ENCODE results near the gene NEIL1. TPM values are rescaled to one million over a fixed set of nuclear protein-coding genes. Genes with fewer than 3 reads are reported as not detected.

NEIL1 gene
- total RNA-seq, 1 experiment from 2014 or later: 24.8 TPM

DNA sequence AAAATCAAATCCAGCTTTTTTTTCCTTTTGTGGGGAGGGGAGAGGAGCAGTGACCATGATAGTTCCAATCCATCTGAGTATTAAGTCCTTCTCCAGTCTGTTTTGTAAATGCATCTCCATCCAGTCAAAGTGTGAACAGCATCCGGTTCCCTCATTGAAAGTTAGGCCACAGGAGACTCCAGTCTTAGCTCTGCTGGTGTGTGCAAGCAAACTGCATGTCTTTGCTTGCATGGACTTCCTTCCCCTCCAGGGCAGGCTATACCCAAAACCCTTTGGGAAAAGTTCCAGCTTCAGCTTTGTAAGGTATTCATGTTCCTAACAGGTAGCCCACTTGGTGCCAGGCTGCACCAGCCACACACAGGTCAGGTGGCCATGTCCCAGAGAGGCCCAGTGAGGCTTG is 24.6 kb downstream of the NEIL1 start:
- ATAC-seq: no peak
- CTCF ChIA-PET: interaction anchor here (0.8 kb wide), 1 partner anchor 315 kb away, joined by 3 read pairs; no protein-coding TSS in a partner anchor
- POLR2A ChIA-PET: no interaction called here
- peaks cover 18% of the 10 kb centered on the region for H3K4me1 Mint-ChIP-seq
- no peak overlapping the region for H3K4me3 Mint-ChIP-seq
- H3K36me3 Mint-ChIP-seq: peaks cover 53% of the 10 kb centered on the region
- no peak for DNase-seq (ENCODE audit: low spot score)
- H3K9me3 Mint-ChIP-seq: no peaks in the 10 kb centered on the region
- peak overlapping the region; percentile 29 for H3K27ac Mint-ChIP-seq
- H3K27me3 Mint-ChIP-seq (ENCODE audit: low read depth): no peaks in the 10 kb centered on the region
- TF ChIP-seq SOX15 (CRISPR knock-in tag; IDR thresholded peaks at IDR 0.05): no peak
- no peak for TF ChIP-seq OVOL2 (CRISPR knock-in tag; IDR thresholded peaks at IDR 0.05; ENCODE audit: borderline replicate concordance)
- no peak for TF ChIP-seq ZNF121 (CRISPR knock-in tag; IDR thresholded peaks at IDR 0.05)
- TF ChIP-seq TEAD4 (CRISPR knock-in tag; IDR thresholded peaks at IDR 0.05): no peak
- TF ChIP-seq GRHL2 (CRISPR knock-in tag; IDR thresholded peaks at IDR 0.05; ENCODE audit: insufficient replicate concordance, severe bottlenecking): no peak
- no peak for TF ChIP-seq ESRRA (CRISPR knock-in tag; IDR thresholded peaks at IDR 0.05; ENCODE audit: borderline replicate concordance)
- TF ChIP-seq, protein P1, sequence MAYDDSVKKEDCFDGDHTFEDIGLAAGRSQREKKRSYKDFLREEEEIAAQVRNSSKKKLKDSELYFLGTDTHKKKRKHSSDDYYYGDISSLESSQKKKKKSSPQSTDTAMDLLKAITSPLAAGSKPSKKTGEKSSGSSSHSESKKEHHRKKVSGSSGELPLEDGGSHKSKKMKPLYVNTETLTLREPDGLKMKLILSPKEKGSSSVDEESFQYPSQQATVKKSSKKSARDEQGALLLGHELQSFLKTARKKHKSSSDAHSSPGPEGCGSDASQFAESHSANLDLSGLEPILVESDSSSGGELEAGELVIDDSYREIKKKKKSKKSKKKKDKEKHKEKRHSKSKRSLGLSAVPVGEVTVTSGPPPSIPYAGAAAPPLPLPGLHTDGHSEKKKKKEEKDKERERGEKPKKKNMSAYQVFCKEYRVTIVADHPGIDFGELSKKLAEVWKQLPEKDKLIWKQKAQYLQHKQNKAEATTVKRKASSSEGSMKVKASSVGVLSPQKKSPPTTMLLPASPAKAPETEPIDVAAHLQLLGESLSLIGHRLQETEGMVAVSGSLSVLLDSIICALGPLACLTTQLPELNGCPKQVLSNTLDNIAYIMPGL (CRISPR knock-in tag; IDR thresholded peaks at IDR 0.05): no peak
- TF ChIP-seq, protein P2, sequence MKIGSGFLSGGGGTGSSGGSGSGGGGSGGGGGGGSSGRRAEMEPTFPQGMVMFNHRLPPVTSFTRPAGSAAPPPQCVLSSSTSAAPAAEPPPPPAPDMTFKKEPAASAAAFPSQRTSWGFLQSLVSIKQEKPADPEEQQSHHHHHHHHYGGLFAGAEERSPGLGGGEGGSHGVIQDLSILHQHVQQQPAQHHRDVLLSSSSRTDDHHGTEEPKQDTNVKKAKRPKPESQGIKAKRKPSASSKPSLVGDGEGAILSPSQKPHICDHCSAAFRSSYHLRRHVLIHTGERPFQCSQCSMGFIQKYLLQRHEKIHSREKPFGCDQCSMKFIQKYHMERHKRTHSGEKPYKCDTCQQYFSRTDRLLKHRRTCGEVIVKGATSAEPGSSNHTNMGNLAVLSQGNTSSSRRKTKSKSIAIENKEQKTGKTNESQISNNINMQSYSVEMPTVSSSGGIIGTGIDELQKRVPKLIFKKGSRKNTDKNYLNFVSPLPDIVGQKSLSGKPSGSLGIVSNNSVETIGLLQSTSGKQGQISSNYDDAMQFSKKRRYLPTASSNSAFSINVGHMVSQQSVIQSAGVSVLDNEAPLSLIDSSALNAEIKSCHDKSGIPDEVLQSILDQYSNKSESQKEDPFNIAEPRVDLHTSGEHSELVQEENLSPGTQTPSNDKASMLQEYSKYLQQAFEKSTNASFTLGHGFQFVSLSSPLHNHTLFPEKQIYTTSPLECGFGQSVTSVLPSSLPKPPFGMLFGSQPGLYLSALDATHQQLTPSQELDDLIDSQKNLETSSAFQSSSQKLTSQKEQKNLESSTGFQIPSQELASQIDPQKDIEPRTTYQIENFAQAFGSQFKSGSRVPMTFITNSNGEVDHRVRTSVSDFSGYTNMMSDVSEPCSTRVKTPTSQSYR (CRISPR knock-in tag; IDR thresholded peaks at IDR 0.05): no peak

DNA sequence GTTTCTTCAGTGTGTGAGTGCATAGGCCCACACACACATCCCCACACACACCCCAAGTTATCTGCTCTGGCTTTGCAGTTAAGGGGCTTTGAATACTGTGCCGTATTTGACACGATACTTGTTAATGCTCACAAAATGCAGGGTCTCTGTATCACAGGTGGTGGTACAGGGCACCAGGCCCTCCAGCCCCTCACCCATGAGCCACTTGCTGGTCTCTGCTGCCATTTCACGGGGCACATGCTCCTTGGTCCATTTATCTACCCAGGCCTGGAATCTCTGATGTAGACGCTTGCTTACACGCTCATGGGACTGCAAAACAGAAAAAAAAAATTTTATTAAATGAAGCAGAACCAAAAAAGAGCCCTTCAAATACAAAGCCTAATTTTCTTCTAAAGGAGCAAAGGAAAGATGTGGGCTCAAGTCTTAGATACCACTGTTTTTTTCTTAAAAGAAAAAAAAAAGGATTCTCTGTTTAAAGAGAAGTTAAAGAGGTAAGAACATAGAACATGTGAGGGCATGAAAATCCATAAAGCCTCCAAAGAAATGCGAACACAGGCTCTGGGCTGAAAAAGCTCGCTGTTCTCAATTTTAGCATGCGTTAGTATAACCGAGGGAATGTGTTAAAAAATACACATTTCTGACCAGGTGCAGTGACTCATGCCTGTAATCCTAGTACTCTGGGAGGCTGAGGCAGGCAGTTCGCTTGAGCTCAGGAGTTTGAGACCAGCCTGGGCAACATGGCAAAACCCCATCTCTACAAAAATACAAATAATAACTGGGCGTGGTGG is 25.3 kb downstream of the NEIL1 start:
- no peak overlapping the region for H3K4me3 Mint-ChIP-seq
- DNase-seq (ENCODE audit: low spot score) (no peak), ATAC-seq (no peak)
- H3K36me3 Mint-ChIP-seq: peaks cover 54% of the 10 kb centered on the region
- peaks cover 18% of the 10 kb centered on the region for H3K4me1 Mint-ChIP-seq
- CTCF ChIA-PET: interaction anchor here (0.6 kb wide), 1 partner anchor 207 kb away, joined by 3 read pairs; the partner anchor contains the start of gene PTPN9
- no peaks in the 10 kb centered on the region for H3K27me3 Mint-ChIP-seq (ENCODE audit: low read depth)
- no peaks in the 10 kb centered on the region for H3K9me3 Mint-ChIP-seq
- H3K27ac Mint-ChIP-seq: peak overlapping the region; percentile 18; the same call in 1 of the 2 replicates
- POLR2A ChIA-PET: interaction anchor here (0.6 kb wide), 1 partner anchor 21 kb away, joined by 3 read pairs; no protein-coding TSS in a partner anchor
- TF ChIP-seq ATF1 (CRISPR knock-in tag; IDR thresholded peaks at IDR 0.05) (no peak), RELA (CRISPR knock-in tag; IDR thresholded peaks at IDR 0.05; ENCODE audit: borderline replicate concordance) (no peak), ZNF232 (CRISPR knock-in tag; IDR thresholded peaks at IDR 0.05) (no peak), FOXP1 (CRISPR knock-in tag; IDR thresholded peaks at IDR 0.05; ENCODE audit: borderline replicate concordance) (no peak), GTF2I (CRISPR knock-in tag; conservative IDR thresholded peaks at IDR 0.05) (no peak)
- TF ChIP-seq, protein P3, sequence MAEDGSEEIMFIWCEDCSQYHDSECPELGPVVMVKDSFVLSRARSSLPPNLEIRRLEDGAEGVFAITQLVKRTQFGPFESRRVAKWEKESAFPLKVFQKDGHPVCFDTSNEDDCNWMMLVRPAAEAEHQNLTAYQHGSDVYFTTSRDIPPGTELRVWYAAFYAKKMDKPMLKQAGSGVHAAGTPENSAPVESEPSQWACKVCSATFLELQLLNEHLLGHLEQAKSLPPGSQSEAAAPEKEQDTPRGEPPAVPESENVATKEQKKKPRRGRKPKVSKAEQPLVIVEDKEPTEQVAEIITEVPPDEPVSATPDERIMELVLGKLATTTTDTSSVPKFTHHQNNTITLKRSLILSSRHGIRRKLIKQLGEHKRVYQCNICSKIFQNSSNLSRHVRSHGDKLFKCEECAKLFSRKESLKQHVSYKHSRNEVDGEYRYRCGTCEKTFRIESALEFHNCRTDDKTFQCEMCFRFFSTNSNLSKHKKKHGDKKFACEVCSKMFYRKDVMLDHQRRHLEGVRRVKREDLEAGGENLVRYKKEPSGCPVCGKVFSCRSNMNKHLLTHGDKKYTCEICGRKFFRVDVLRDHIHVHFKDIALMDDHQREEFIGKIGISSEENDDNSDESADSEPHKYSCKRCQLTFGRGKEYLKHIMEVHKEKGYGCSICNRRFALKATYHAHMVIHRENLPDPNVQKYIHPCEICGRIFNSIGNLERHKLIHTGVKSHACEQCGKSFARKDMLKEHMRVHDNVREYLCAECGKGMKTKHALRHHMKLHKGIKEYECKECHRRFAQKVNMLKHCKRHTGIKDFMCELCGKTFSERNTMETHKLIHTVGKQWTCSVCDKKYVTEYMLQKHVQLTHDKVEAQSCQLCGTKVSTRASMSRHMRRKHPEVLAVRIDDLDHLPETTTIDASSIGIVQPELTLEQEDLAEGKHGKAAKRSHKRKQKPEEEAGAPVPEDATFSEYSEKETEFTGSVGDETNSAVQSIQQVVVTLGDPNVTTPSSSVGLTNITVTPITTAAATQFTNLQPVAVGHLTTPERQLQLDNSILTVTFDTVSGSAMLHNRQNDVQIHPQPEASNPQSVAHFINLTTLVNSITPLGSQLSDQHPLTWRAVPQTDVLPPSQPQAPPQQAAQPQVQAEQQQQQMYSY (CRISPR knock-in tag; IDR thresholded peaks at IDR 0.05): no peak
- TF ChIP-seq, protein P4, sequence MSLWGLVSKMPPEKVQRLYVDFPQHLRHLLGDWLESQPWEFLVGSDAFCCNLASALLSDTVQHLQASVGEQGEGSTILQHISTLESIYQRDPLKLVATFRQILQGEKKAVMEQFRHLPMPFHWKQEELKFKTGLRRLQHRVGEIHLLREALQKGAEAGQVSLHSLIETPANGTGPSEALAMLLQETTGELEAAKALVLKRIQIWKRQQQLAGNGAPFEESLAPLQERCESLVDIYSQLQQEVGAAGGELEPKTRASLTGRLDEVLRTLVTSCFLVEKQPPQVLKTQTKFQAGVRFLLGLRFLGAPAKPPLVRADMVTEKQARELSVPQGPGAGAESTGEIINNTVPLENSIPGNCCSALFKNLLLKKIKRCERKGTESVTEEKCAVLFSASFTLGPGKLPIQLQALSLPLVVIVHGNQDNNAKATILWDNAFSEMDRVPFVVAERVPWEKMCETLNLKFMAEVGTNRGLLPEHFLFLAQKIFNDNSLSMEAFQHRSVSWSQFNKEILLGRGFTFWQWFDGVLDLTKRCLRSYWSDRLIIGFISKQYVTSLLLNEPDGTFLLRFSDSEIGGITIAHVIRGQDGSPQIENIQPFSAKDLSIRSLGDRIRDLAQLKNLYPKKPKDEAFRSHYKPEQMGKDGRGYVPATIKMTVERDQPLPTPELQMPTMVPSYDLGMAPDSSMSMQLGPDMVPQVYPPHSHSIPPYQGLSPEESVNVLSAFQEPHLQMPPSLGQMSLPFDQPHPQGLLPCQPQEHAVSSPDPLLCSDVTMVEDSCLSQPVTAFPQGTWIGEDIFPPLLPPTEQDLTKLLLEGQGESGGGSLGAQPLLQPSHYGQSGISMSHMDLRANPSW (CRISPR knock-in tag; conservative IDR thresholded peaks at IDR 0.05; ENCODE audit: low read depth): no peak
- TF ChIP-seq, protein P5, sequence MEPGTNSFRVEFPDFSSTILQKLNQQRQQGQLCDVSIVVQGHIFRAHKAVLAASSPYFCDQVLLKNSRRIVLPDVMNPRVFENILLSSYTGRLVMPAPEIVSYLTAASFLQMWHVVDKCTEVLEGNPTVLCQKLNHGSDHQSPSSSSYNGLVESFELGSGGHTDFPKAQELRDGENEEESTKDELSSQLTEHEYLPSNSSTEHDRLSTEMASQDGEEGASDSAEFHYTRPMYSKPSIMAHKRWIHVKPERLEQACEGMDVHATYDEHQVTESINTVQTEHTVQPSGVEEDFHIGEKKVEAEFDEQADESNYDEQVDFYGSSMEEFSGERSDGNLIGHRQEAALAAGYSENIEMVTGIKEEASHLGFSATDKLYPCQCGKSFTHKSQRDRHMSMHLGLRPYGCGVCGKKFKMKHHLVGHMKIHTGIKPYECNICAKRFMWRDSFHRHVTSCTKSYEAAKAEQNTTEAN (CRISPR knock-in tag; IDR thresholded peaks at IDR 0.05): no peak
- TF ChIP-seq, protein P6, sequence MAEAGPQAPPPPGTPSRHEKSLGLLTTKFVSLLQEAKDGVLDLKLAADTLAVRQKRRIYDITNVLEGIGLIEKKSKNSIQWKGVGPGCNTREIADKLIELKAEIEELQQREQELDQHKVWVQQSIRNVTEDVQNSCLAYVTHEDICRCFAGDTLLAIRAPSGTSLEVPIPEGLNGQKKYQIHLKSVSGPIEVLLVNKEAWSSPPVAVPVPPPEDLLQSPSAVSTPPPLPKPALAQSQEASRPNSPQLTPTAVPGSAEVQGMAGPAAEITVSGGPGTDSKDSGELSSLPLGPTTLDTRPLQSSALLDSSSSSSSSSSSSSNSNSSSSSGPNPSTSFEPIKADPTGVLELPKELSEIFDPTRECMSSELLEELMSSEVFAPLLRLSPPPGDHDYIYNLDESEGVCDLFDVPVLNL (CRISPR knock-in tag; IDR thresholded peaks at IDR 0.05; ENCODE audit: borderline replicate concordance, low read depth): no peak
- TF ChIP-seq, protein P7, sequence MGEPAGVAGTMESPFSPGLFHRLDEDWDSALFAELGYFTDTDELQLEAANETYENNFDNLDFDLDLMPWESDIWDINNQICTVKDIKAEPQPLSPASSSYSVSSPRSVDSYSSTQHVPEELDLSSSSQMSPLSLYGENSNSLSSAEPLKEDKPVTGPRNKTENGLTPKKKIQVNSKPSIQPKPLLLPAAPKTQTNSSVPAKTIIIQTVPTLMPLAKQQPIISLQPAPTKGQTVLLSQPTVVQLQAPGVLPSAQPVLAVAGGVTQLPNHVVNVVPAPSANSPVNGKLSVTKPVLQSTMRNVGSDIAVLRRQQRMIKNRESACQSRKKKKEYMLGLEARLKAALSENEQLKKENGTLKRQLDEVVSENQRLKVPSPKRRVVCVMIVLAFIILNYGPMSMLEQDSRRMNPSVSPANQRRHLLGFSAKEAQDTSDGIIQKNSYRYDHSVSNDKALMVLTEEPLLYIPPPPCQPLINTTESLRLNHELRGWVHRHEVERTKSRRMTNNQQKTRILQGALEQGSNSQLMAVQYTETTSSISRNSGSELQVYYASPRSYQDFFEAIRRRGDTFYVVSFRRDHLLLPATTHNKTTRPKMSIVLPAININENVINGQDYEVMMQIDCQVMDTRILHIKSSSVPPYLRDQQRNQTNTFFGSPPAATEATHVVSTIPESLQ (CRISPR knock-in tag; IDR thresholded peaks at IDR 0.05): no peak
